Skeletal muscle cell (primary cell): ENCODE measurements around the gene MRGPRG.

ENCODE experiments used
- DNase-seq: peaks from one replicate; pipeline ENCODE4 v3.0.0-alpha.2; 2010; ENCODE audit warnings: low read depth
- H3K4me3 ChIP-seq: 2 replicates; pipeline ENCODE4 v1.5.1; 2011; ENCODE audit warnings: low read depth, mild to moderate bottlenecking, control low read depth, low read length, moderate library complexity

The MRGPRG gene

GRCh38 chr11:3197044-3197695 is 21.4 kb downstream of the MRGPRG start:
- DNase-seq: no peak
- no peak overlapping the region for H3K4me3 ChIP-seq

- H3K4me3 ChIP-seq: no peak overlapping the region
- no peak for DNase-seq
These were observed 22.2 kb downstream of the MRGPRG start for GRCh38 chr11:3196161-3197043.

GRCh38 chr11:3195251-3196160 is 23.1 kb downstream of the MRGPRG start:
- no peak for DNase-seq
- no peak overlapping the region for H3K4me3 ChIP-seq

- H3K4me3 ChIP-seq: no peak overlapping the region
- no peak for DNase-seq
These were observed 24.4 kb downstream of the MRGPRG start for GRCh38 chr11:3194016-3194816.

GRCh38 chr11:3193373-3194015 is 25.1 kb downstream of the MRGPRG start:
- DNase-seq: no peak

GRCh38 chr11:3192511-3193372 is 25.9 kb downstream of the MRGPRG start:
- DNase-seq: no peak
- H3K4me3 ChIP-seq: no peak overlapping the region

More at GRCh38 chr11:3193373-3194015, 25.1 kb downstream of the MRGPRG start:
- no peak overlapping the region for H3K4me3 ChIP-seq

GRCh38 chr11:3191586-3192324 is 26.9 kb downstream of the MRGPRG start:
- no peak for DNase-seq

GRCh38 chr11:3190600-3190999 is 28.0 kb downstream of the MRGPRG start:
- DNase-seq: no peak
- H3K4me3 ChIP-seq: no peak overlapping the region

More at GRCh38 chr11:3191586-3192324, 26.9 kb downstream of the MRGPRG start:
- no peak overlapping the region for H3K4me3 ChIP-seq

GRCh38 chr11:3189886-3190583 is 28.6 kb downstream of the MRGPRG start:
- DNase-seq: no peak

GRCh38 chr11:3189196-3189843 is 29.3 kb downstream of the MRGPRG start:
- no peak overlapping the region for H3K4me3 ChIP-seq
- no peak for DNase-seq

More at GRCh38 chr11:3189886-3190583, 28.6 kb downstream of the MRGPRG start:
- no peak overlapping the region for H3K4me3 ChIP-seq

GRCh38 chr11:3188496-3189195 is 30.0 kb downstream of the MRGPRG start:
- no peak for DNase-seq
- no peak overlapping the region for H3K4me3 ChIP-seq

- no peak for DNase-seq
These were observed 32.3 kb downstream of the MRGPRG start for GRCh38 chr11:3186166-3186953.

GRCh38 chr11:3184732-3185347 is 33.8 kb downstream of the MRGPRG start:
- no peak for DNase-seq
- H3K4me3 ChIP-seq: no peak overlapping the region

More at GRCh38 chr11:3186166-3186953, 32.3 kb downstream of the MRGPRG start:
- no peak overlapping the region for H3K4me3 ChIP-seq

- no peak overlapping the region for H3K4me3 ChIP-seq
- DNase-seq: no peak
These were observed 35.1 kb downstream of the MRGPRG start for GRCh38 chr11:3183523-3183922.
